GM23338 (cell line): ENCODE results near the gene AIRE. TPM values are rescaled to one million over a fixed set of nuclear protein-coding genes. Genes with fewer than 3 reads are reported as not detected.

Source experiments
- ATAC-seq: fragments of 200-7000 bp; cut with Tn5 transposase; 3 replicates; pipeline ENCODE4 v1.9.1; 2020
- DNase-seq: peaks from one replicate; pipeline ENCODE4 v3.0.0-alpha.2; 2015; ENCODE audit warnings: low spot score
- H2AFZ ChIP-seq: fragments of 200-600 bp; sonication (generic); 2 replicates; pipeline ENCODE4 v1.8.0; 2016; ENCODE audit warnings: antibody characterized with exemption, mild to moderate bottlenecking, moderate library complexity
- H3F3A ChIP-seq: fragments of 200-600 bp; sonication (generic); replicated peaks from 2 replicates; pipeline ENCODE4 v1.8.0; 2017; ENCODE audit warnings: antibody characterized with exemption, mixed run types, low read depth
- H3K27ac ChIP-seq: fragments of 200-600 bp; sonication (generic); 2 replicates; pipeline ENCODE4 v1.6.1; 2016; ENCODE audit warnings: low read depth
- H3K27me3 ChIP-seq: fragments of 200-600 bp; sonication (generic); 2 replicates; pipeline ENCODE4 v1.8.0; 2016; ENCODE audit warnings: mild to moderate bottlenecking, mixed run types, moderate library complexity; ENCODE audit not compliant: insufficient read depth
- H3K36me3 ChIP-seq: fragments of 200-600 bp; sonication (generic); 2 replicates; pipeline ENCODE4 v1.8.0; 2016; ENCODE audit warnings: mild to moderate bottlenecking; ENCODE audit not compliant: insufficient read depth
- H3K4me1 ChIP-seq: fragments of 200-600 bp; sonication (generic); 2 replicates; pipeline ENCODE4 v1.8.0; 2016; ENCODE audit warnings: mild to moderate bottlenecking, moderate library complexity; ENCODE audit not compliant: insufficient read depth
- H3K4me2 ChIP-seq: fragments of 200-600 bp; sonication (generic); 2 replicates; pipeline ENCODE4 v1.7.1; 2017; ENCODE audit warnings: mixed run types
- H3K4me3 ChIP-seq: fragments of 200-600 bp; sonication (generic); 2 replicates; pipeline ENCODE4 v1.6.1; 2016; ENCODE audit warnings: mixed run types
- H3K79me2 ChIP-seq: fragments of 200-600 bp; sonication (generic); replicated peaks from 2 replicates; pipeline ENCODE4 v1.8.0; 2017; ENCODE audit warnings: mild to moderate bottlenecking; ENCODE audit not compliant: insufficient read depth
- H3K9me2 ChIP-seq: fragments of 200-600 bp; sonication (generic); 2 replicates; pipeline ENCODE4 v1.8.0; 2017; ENCODE audit not compliant: insufficient read depth
- H4K20me1 ChIP-seq: fragments of 200-600 bp; sonication (generic); replicated peaks from 2 replicates; pipeline ENCODE4 v1.8.0; 2017; ENCODE audit warnings: mild to moderate bottlenecking; ENCODE audit not compliant: insufficient read depth
- H3K27ac Mint-ChIP-seq: 2 replicates; pipeline ENCODE4 v1.8.0; 2020; ENCODE audit warnings: inconsistent platforms, mild to moderate bottlenecking, moderate library complexity, mixed read lengths
- H3K27me3 Mint-ChIP-seq: 3 replicates; pipeline ENCODE4 v1.8.0; 2022; ENCODE audit warnings: low read depth, mild to moderate bottlenecking, moderate library complexity, mixed read lengths, inconsistent platforms; ENCODE audit not compliant: insufficient read depth, poor library complexity
- H3K36me3 Mint-ChIP-seq: 3 replicates; pipeline ENCODE4 v1.8.0; 2021; ENCODE audit warnings: low read depth, mild to moderate bottlenecking, inconsistent platforms, moderate library complexity, mixed read lengths
- H3K4me1 Mint-ChIP-seq: 3 replicates; pipeline ENCODE4 v1.8.0; 2020; ENCODE audit warnings: mild to moderate bottlenecking, inconsistent platforms, mixed read lengths
- H3K4me3 Mint-ChIP-seq: 3 replicates; pipeline ENCODE4 v1.8.0; 2021; ENCODE audit warnings: moderate library complexity, mild to moderate bottlenecking, inconsistent platforms, mixed read lengths
- H3K9me3 Mint-ChIP-seq: 3 replicates; pipeline ENCODE4 v1.8.0; 2020; ENCODE audit warnings: moderate library complexity, mild to moderate bottlenecking, inconsistent platforms, mixed read lengths
- CREB1 ChIP-seq: fragments of 250-450 bp; sonication (Bioruptor Pico); IDR thresholded peaks from 2 replicates; pipeline ENCODE4 v1.5.0; 2020; ENCODE audit warnings: low read depth, mild to moderate bottlenecking, moderate library complexity
- CTCF ChIP-seq, 2 experiments: fragments of 200-600 bp in 1 of 2; sonication (generic) in 1 of 2; conservative IDR thresholded peaks; 2 replicates each; pipeline versions ENCODE4 v1.5.1 to v1.6.1; 2016 to 2017; ENCODE audit warnings: antibody characterized with exemption in 2 of 2, low read depth in 2 of 2, mild to moderate bottlenecking in 2 of 2, moderate library complexity in 1 of 2
- EZH2 ChIP-seq: fragments of 200-600 bp; sonication (generic); IDR thresholded peaks from one replicate; pipeline ENCODE4 v1.8.0; 2017; ENCODE audit warnings: antibody characterized with exemption, mild to moderate bottlenecking, low read depth; ENCODE audit not compliant: unreplicated experiment
- EZH2phosphoT487 ChIP-seq: fragments of 200-600 bp; sonication (generic); IDR thresholded peaks from one replicate; pipeline ENCODE4 v1.8.1; 2018; ENCODE audit warnings: antibody characterized with exemption; ENCODE audit not compliant: unreplicated experiment
- JUNB ChIP-seq: IDR thresholded peaks from one replicate; pipeline ENCODE4 v1.6.1; 2016; ENCODE audit warnings: antibody characterized with exemption; ENCODE audit not compliant: unreplicated experiment
- NANOG ChIP-seq: IDR thresholded peaks from 2 replicates; pipeline ENCODE4 v1.6.1; 2016; ENCODE audit warnings: antibody characterized with exemption, borderline replicate concordance
- POLR2AphosphoS5 ChIP-seq: IDR thresholded peaks from 2 replicates; pipeline ENCODE4 v1.6.1; 2016; ENCODE audit warnings: antibody characterized with exemption, low read depth
- ZNF114 ChIP-seq: fragments of 250-450 bp; sonication (Bioruptor Pico); IDR thresholded peaks from 2 replicates; pipeline ENCODE4 v1.5.0; 2020; ENCODE audit warnings: mild to moderate bottlenecking, moderate library complexity
- ZNF331 ChIP-seq: fragments of 250-450 bp; sonication (Bioruptor Pico); IDR thresholded peaks from 2 replicates; pipeline ENCODE4 v1.5.0; 2020; ENCODE audit warnings: low read depth, mild to moderate bottlenecking, moderate library complexity
- ZNF462 ChIP-seq: fragments of 250-450 bp; sonication (Bioruptor Pico); IDR thresholded peaks from 2 replicates; pipeline ENCODE4 v1.5.0; 2020; ENCODE audit warnings: mild to moderate bottlenecking, moderate library complexity
- polyA plus RNA-seq: library from polyadenylated mRNA; unstranded; fragments of >200 nt; fragmentation: Nextera tagmentation; extraction: Ambion mirVana; gene quantifications from 2 replicates; pipeline ENCODE4 v1.2.1, GENCODE V29; 2016
- total RNA-seq: library from RNA; depleted of rRNA; stranded (reverse); fragments of >200 nt; shearing (Covaris generic); gene quantifications from 2 replicates; pipeline ENCODE4 v1.2.3, GENCODE V29; 2014

Gene AIRE
- total and polyA plus RNA-seq, 2 experiments from 2014 or later = 0.10 TPM; not detected in 1

DNA sequence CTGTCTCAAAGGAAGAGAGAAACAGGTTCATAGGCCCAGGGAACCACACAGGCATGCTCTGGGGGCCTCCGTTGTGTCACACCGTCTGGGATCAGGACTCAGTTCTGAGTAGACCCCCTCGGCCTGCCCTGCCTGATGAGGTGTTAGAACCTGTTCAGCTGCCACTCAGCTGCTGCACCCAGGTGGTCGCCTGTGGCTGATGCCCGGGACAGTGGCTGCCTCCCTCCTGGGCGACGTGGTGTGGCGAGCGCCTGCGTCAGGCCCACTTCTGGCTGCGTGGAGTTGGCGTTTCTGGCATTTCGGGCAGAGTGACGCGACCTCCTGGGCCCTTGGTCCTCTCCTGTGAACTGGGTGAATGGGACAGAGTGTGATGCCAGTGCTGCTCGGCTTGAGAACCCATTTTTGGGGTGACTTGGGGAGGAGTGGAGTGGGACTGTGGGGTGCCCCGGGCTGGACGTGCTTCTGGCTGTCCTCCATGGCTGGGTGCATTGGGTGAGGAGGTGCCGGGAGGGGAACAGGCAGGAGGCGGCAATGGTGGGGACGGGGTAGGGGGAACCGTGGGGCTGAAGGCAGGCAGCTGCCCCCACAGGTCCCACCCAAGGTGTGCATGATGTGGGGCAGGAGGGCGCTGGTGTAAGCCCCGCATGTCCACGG, 42.7 kb downstream of the AIRE start:
- Histone ChIP-seq H2AFZ (no peak overlapping the region), H3K79me2 (no peaks in the 10 kb centered on the region), H3K27me3 (no peaks in the 10 kb centered on the region), H3K4me2 (no peak overlapping the region), H3K4me3 (no peak overlapping the region), H3K9me2 (no peaks in the 10 kb centered on the region), H3K4me1 (no peaks in the 10 kb centered on the region), H3F3A (no peaks in the 10 kb centered on the region), H4K20me1 (no peaks in the 10 kb centered on the region), H3K36me3 (no peaks in the 10 kb centered on the region), H3K27ac (no peak overlapping the region)
- no peak overlapping the region for H3K27ac Mint-ChIP-seq
- DNase-seq (no peak), ATAC-seq (no peak)
- TF ChIP-seq ZNF331 (CRISPR knock-in tag) (no peak), ZNF114 (CRISPR knock-in tag) (no peak), ZNF462 (CRISPR knock-in tag) (no peak), NANOG (no peak), CTCF (conservative IDR thresholded peaks at IDR 0.05; ENCODE audit: low read depth in 2 of 2) (no peak), EZH2phosphoT487 (no peak), JUNB (no peak), CREB1 (no peak), POLR2AphosphoS5 (no peak), EZH2 (no peak)
- H3K4me3 Mint-ChIP-seq = no peak overlapping the region
- H3K27me3 Mint-ChIP-seq = peaks cover 6% of the 10 kb centered on the region
- no peaks in the 10 kb centered on the region; the same call in 2 of the 3 replicates for H3K36me3 Mint-ChIP-seq
- H3K9me3 Mint-ChIP-seq = no peaks in the 10 kb centered on the region
- no peaks in the 10 kb centered on the region for H3K4me1 Mint-ChIP-seq
